NCI-H1092 (cell line): Measurements from ENCODE around the gene GABRA5.

Experiments
- DNase-seq: peaks from one replicate; lab custom pipeline; 2025; lab: John Stamatoyannopoulos, UW

The GABRA5 gene

DNA sequence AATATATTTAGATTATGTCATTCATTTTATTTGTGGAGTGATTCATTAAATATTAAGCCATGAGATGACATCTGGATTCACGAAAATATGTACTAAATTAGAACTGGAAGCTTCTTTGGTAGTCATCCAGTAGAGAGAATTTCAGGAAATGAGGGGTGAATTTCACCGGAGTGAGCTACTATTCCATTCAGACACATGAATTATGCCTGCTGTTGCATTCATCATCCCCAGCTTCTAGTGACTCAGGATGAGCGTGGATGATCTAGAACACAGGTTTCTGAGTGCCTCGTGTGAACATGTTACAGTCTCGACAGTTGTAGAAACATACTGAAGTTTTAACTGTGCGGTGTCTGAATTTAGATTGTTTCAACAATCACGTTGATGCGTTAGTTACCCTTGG lies 61.2 kb downstream of the GABRA5 start:
- no peak for DNase-seq

DNA sequence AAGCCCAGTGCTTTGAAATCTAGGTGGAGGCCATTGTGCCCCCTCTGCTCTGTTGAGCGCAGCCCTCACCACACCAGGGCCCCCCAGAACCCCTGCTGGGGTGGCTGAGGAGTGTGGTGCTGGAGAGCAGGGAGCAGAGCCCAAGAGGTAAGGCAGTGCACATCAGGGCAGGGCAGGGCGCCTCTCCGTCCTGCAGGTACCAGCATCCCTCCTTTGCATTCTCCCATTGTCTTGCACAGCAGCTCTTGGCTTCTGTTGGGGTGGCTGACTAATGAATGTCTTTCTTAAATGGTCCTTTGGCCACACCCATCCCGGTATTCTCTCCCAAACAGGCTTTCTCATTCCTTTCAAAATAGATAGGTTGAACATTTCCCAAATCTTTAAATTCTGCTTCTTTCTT lies 62.7 kb downstream of the GABRA5 start:
- DNase-seq = no peak

DNA sequence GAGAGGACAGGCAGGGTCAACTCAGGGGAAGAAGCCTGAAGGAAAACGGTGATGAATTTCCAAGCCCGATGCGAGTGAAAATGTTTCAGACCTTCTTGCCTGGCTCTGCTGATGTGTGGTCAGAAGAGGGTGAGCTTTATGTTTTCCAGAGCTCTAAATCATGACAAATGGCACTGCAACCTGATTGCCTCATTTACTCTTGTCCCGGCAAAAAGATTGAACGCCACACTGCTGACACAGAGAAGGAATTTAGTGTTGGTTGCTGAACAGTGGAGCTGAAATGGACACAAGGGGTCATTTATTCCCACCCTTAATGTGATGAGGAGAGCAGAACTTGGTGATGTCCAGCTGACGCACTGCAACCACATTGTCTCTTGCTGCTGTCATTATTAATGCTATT lies 68.0 kb downstream of the GABRA5 start:
- DNase-seq = no peak

DNA sequence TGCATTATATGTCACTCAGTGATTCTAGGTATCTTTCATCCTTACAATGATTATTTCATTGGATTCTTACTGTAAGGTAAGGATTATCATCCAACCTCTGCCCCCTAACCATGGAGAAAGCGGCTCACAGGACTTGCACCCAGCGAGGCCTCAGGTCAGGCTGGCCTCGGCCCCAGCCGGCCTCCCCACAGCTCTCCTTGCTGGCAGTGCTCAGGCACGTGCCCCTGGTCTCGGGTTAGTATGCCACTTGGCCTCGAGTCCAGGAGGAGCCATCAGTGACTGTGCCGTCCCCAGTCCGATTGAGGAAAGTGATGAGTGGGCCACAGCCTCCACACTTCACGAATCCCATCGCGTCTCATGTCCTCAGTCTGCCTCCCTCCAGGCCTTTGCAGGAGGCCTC lies 68.5 kb downstream of the GABRA5 start:
- DNase-seq = no peak

DNA sequence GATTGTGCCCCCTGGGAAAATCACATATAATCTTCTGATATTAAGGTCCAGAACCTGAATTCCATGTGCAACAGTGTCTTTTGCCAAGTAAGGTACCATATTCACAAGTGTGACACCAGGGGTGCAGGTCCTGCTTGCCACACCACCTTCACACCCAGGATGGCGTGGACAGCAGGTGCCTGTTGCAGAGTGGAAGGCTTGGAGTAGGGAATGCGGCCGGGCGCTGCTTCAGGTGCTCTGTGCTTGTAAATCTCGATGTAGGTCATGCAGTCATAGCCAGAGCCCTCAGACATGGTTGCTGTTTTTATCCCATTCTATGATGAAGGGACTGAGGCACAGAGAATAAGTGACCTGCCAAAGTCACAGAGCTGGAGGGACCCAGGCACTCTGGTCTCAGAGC lies 69.6 kb downstream of the GABRA5 start:
- no peak for DNase-seq

DNA sequence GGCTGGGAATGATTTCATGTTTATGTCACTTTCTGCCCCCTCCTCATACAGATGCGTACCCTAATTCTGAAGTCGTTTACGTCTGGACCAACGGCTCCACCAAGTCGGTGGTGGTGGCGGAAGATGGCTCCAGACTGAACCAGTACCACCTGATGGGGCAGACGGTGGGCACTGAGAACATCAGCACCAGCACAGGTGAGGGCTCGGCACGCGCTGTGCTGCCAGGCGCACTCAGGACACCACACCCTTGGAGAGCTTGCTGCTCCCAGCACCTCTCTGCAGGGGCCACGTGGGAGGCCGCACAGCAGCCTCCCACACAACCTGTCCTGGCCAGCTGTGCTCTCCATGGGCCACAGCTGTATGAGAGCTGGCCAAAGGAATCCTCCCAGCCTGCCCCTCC lies 70.3 kb downstream of the GABRA5 start:
- no peak for DNase-seq

DNA sequence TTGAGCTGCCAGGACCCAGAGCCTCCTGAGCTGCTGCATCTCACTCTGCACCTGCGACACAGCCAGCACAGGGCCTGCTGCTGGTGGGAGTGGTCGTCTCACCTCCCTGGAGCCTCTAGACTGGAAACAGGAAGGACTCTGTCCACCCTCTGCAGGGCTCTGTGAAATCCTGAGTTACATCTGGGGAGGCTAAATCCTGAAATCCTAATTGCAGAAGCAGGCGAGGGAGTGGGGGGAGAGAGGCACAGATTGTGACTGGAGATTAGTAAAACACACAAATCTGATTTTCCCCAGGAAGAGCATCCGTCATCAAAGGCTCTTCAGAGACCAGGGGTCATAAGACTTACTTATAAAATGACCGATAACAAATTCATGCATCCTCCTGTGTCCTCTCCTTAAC lies 72.5 kb downstream of the GABRA5 start:
- DNase-seq = no peak

DNA sequence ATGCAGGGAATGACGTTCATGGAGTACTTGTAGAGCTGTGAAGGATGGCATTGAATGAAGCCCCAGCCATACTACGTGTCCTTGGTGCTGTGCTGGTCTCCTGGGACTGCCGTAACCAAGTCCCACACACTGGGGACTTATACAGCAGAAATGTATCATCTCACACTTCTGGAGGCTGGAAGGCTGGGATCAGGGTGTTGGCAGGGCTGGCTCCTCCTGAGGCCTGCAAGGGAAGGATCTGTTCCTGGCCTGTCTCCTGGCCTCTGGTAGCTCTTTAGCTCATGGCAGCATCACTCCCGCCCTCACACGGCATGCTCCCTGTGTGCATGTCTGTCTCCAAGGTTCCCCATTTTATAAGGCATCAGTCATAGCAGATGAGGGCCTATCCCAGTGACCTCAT lies 74.6 kb downstream of the GABRA5 start:
- DNase-seq = no peak

DNA sequence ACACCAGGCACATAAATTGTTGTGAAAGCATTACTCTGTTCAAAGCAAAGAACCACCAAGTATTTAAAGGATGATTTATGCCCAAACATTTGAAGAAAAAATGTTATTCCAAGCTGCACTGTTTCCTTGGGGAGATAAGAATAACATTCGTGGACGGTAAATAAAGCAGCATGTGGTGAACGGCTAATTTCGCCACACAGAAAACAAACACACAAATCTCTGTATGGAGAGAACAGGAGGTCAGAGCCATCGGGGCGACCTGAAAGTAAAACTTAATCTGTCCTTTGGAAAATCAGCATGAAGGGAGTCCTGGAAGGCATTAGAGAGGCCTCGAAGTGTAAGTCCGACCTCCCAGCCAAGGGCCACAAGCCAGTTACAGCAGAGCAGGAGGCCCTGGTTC lies 77.0 kb downstream of the GABRA5 start:
- DNase-seq = no peak

DNA sequence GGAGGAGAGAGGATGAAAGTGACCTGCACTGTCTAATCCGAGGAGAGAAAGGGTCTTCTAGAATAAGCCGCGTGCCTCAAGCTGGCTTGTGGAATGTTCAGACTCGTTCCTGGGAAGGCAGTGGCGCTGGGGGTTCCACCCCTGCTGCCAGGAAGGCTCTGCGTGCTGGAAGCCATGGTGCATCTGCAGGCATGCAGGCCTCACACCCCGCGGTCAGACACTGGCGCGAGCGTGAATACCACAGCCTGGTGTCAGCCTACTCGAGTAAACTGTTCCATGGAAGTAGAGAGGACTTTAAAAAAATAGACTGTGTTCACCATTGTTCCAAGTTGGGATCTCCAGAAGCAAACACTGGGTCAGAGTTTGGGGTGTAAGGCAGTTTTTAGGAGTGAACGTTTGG lies 78.2 kb downstream of the GABRA5 start:
- no peak for DNase-seq

DNA sequence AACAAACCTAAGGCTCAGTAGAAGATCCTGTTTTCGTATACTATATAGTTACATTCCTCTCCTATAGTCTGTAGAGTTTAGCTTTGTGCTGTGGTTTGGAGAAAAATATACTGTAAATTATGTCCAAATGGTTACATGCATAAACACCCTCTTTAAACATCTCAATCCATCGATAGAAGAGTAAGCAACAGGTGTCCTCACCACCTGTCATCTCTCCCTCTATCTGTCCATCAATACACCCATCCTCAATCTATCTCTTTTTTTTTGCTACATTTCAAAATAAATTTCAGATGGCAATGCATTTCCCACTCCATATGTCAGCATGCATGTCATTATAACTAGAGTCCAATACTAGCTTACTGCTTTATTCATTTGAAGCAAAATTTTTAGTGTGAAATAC lies 83.1 kb downstream of the GABRA5 start:
- DNase-seq = no peak

DNA sequence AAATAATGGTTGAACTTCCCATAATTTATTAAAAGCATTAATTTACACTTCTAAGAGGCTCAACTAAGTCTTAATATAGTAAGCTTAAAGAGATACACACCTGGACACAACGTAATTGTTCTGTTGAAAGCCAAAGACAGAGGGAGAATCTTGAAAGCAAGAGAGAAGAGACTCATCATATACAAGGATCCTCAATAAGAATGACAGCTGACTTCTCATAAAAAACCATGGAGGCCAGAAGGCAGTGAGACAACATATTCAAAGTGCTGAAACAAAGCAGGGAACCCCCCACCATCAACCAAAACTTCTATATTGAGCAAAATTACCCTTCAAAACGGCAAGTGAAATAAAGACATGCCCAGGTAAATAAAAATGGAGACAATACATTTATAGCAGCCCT lies 87.5 kb downstream of the GABRA5 start:
- no peak for DNase-seq

DNA sequence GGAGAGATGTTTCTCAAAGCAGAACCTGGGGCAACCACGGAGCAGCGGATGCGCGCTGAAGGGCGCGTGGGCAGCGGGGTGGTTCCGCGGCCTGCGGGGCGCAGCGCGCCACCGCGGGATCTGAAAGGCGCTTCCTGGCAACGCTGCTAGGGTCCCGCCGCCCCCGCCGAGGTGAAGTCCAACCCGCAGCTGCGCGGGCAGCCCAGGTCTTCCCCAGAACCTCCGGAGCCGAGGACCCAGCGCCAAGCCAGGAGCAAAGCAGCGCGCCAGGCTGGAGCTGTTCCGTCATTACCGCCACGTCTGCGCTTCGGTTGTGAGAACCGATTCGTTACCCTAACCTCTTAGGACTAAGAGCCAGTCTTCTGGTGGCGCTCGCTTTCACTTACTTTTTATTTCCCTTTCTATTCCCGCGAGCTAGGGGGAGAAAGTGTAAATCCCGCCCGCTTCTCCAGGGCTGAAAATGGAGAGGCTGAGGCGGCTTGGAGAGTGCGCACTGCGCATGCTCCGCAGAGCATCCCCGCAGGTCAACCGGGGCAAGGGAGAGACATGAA lies 100.9 kb downstream of the GABRA5 start:
- peak; percentile 57 for DNase-seq

DNA sequence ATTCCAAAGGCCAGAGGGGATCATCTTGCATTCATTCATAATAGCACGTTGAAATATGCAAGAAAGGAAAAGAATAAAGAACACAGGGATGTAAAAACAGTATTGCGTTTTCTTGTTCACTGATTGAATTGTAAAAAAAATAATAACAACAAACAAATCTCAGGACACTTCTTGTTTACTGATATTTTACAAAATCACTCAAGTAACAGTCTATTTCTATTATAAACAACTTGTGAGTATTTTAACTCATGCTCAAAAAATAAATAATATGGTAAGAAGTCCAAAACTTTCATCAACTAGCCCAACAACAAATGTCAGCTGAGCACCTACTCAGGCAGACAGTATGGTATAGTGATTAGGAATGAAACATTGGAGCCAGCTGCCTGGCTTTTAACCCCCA lies 101.9 kb downstream of the GABRA5 start:
- no peak for DNase-seq

DNA sequence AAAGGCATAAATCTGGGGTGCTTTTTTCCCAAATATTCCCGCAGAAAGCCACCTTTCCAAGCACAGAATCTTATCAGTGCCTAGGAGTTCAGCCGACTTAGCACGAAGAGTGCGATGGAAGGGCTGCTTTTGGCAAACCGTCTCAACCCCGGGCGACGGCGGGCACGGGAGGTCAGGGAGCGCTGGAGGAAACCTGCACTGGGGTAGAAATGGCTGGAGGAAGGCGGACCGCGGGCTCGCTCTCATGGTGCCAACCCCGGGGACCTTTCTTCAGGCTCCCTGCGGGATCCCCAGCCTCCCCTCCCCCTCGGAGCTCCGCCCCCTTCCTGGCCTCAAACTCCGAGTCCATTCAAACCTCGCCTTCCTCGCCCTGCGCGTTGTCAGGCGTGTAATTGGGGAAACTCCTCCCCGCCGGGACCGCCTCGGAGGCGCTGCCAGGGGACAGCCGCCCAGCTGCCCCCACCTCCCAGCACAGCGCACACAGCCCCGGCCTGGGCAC lies 103.9 kb downstream of the GABRA5 start, which contains the start of gene GABRG3:
Gene GABRG3, plus strand, starts transcription at position 470 of the 499 bp plus-strand sequence.
- peak; percentile 4 for DNase-seq

DNA sequence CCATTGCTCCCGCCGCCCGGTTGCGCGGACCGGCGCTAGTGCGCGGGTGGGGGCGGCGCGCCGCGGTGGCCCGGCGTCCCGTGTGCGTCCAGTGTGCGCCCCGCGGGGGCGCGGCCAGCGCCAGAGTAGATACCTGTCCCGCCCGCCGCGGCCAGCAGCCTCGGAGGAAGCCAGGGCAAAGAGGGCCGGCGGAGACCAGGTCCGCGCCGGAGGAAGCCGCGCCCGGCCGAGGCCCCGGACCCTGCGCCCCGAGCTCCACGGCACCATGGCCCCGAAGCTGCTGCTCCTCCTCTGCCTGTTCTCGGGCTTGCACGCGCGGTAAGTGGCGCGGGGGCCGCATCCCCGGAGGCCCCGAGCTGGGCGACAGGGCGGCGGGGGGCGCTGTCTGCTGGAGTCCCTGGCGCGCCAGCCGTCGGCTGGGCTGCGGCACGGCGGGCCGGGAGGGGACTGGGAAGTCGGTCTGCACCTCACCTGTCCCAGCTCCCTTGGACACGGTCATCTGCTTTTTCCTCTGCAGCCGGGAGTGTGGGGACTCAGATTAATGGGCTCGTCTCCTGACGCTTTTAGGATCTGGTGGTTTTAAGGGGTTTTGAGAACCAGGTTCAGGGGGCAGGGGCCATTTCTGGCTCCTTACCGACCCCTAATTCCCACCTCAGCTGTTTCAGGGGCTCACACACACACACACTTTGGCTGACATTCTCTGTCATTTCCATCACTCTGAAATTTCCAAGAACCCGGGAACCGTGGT lies 104.6 kb downstream of the GABRA5 start:
- no peak for DNase-seq

DNA sequence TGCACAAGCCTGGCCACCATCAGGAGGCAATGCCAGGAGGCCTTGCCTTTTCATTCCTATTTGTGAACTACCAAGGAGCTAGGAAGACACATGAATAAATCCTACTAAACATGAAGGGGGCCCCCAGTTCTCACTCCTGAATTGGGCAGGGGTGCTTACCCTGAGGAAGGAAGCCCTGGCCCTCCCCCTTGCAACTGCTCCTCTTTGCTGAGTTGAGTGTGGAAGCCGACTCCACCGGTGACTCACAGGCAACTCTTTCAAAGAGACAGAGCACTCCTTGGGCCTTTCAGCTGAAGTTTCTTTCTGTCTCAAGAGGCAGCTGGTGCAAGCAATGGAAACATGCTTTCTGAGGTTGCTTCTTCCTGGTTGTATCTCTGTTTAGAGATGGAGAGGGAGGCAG lies 105.8 kb downstream of the GABRA5 start:
- no peak for DNase-seq

DNA sequence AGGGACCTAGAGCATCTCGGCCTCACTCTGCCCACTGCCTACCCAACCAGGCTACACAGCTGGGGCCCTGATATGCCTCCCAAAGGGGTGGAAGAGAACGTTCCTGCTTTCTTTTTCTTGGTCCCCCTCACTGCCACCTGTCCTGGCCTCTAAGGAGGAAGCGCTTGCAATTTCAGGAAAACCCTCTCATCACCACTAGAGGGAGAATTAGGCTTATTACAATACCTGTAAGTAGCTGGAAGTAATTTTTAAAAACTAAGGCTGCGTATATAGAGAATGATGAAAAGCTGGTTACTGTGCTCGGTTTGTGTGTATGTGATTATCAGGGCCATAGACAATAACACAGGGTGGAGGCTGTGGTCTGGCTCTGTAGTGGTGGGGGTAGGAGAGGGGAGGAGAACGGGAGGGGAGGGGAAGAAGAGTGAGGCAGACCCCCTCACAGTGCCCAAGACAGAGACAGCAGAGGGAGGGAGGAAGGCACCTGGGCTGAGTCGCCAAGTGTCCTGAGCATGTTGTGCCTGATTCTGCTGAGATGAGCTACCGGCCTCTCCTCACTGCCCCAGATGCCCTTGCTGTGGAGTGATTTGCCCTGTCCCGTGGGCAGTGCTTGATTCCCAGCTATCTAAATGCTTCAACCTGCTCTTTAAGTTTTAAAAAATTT lies 107.4 kb downstream of the GABRA5 start:
- peak; percentile 2 for DNase-seq

DNA sequence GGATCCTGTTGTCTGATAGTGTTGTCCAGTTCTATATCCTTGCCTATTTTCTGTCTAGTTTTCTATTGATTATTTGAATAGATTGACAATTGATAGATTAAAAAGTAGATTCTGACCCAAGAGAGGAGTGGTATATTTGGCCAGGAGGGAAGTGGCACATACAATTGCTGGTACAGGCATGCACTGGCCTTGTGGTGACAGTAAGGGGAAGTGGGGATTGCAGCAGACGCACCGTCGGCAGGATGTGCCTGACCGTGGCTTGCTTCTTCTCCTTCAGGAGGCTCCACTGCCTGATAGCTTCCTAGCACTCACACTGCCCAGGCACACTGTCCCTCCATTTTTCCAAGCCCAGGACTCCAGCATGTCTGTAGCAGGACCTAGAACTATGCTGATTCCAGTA lies 114.6 kb downstream of the GABRA5 start:
- no peak for DNase-seq

DNA sequence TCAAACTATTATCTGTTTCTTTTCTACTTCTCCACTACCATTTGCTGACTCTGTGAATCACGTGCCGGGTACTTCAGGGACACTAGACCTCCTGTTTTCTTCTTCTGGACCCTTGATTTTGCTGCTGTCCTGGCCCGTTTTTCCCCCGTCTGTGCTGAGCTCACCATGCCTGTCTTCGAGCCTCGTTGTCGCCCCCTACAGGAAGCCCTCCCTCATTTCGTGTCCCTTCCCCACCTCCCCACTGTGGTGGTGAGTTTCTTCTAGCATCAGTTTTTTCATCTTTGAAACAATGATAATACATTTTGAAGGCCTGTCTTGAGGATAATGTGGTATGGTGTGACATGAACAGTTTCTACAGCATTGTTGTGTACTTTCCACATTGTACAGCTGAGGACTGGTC lies 117.0 kb downstream of the GABRA5 start:
- no peak for DNase-seq

DNA sequence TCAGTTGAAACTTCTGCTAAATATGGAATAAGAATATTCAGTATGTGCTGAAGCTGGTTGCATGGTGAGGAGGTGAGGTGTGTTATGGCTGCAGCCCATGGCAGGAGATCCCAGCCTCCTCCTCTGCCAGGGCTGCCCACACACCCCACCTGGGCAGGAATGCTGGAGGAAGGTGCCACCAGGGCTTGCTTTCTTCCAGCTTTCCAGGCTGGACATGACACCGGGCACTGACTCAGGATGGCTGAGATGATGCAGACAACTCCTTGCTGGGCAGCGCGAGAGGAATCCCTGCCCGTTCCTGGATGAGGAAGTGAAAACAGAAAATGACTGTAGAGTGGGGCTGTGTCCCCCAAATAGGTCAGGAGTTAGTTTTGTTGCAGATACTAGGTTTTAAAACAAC lies 118.2 kb downstream of the GABRA5 start:
- no peak for DNase-seq

DNA sequence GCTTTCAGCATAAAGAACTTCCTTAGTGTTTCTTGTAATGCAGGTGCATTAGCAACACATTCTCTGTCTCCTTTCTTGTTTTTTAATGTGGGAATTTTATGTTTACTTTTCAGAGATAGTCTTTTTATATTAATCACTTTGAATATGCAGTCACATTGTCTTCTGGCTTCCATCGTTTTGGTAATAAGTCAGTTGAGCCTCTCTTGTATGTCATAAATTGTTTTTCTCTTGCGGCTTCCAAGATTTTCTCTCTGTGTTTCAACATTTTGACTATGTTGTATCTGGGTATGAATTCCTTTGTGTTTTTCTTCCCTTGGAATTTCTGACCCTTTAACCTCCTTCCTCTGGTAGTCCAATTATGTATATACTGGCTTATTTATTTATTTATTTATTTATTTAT lies 129.4 kb downstream of the GABRA5 start:
- no peak for DNase-seq
